GM23338 (cell line): Measurements from ENCODE around the gene ZMAT3. TPM values are rescaled to one million over a fixed set of nuclear protein-coding genes. Genes with fewer than 3 reads are reported as not detected.

Source experiments
- ATAC-seq: fragments of 200-7000 bp; cut with Tn5 transposase; 3 replicates; pipeline ENCODE4 v1.9.1; 2020
- DNase-seq: peaks from one replicate; pipeline ENCODE4 v3.0.0-alpha.2; 2015; ENCODE audit warnings: low spot score
- H2AFZ ChIP-seq: fragments of 200-600 bp; sonication (generic); 2 replicates; pipeline ENCODE4 v1.8.0; 2016; ENCODE audit warnings: antibody characterized with exemption, mild to moderate bottlenecking, moderate library complexity
- H3F3A ChIP-seq: fragments of 200-600 bp; sonication (generic); replicated peaks from 2 replicates; pipeline ENCODE4 v1.8.0; 2017; ENCODE audit warnings: antibody characterized with exemption, mixed run types, low read depth
- H3K27ac ChIP-seq: fragments of 200-600 bp; sonication (generic); 2 replicates; pipeline ENCODE4 v1.6.1; 2016; ENCODE audit warnings: low read depth
- H3K27me3 ChIP-seq: fragments of 200-600 bp; sonication (generic); 2 replicates; pipeline ENCODE4 v1.8.0; 2016; ENCODE audit warnings: mild to moderate bottlenecking, mixed run types, moderate library complexity; ENCODE audit not compliant: insufficient read depth
- H3K36me3 ChIP-seq: fragments of 200-600 bp; sonication (generic); 2 replicates; pipeline ENCODE4 v1.8.0; 2016; ENCODE audit warnings: mild to moderate bottlenecking; ENCODE audit not compliant: insufficient read depth
- H3K4me1 ChIP-seq: fragments of 200-600 bp; sonication (generic); 2 replicates; pipeline ENCODE4 v1.8.0; 2016; ENCODE audit warnings: mild to moderate bottlenecking, moderate library complexity; ENCODE audit not compliant: insufficient read depth
- H3K4me2 ChIP-seq: fragments of 200-600 bp; sonication (generic); 2 replicates; pipeline ENCODE4 v1.7.1; 2017; ENCODE audit warnings: mixed run types
- H3K4me3 ChIP-seq: fragments of 200-600 bp; sonication (generic); 2 replicates; pipeline ENCODE4 v1.6.1; 2016; ENCODE audit warnings: mixed run types
- H3K79me2 ChIP-seq: fragments of 200-600 bp; sonication (generic); replicated peaks from 2 replicates; pipeline ENCODE4 v1.8.0; 2017; ENCODE audit warnings: mild to moderate bottlenecking; ENCODE audit not compliant: insufficient read depth
- H3K9me2 ChIP-seq: fragments of 200-600 bp; sonication (generic); 2 replicates; pipeline ENCODE4 v1.8.0; 2017; ENCODE audit not compliant: insufficient read depth
- H4K20me1 ChIP-seq: fragments of 200-600 bp; sonication (generic); replicated peaks from 2 replicates; pipeline ENCODE4 v1.8.0; 2017; ENCODE audit warnings: mild to moderate bottlenecking; ENCODE audit not compliant: insufficient read depth
- H3K27ac Mint-ChIP-seq: 2 replicates; pipeline ENCODE4 v1.8.0; 2020; ENCODE audit warnings: inconsistent platforms, mild to moderate bottlenecking, moderate library complexity, mixed read lengths
- H3K27me3 Mint-ChIP-seq: 3 replicates; pipeline ENCODE4 v1.8.0; 2022; ENCODE audit warnings: low read depth, mild to moderate bottlenecking, moderate library complexity, mixed read lengths, inconsistent platforms; ENCODE audit not compliant: insufficient read depth, poor library complexity
- H3K36me3 Mint-ChIP-seq: 3 replicates; pipeline ENCODE4 v1.8.0; 2021; ENCODE audit warnings: low read depth, mild to moderate bottlenecking, inconsistent platforms, moderate library complexity, mixed read lengths
- H3K4me1 Mint-ChIP-seq: 3 replicates; pipeline ENCODE4 v1.8.0; 2020; ENCODE audit warnings: mild to moderate bottlenecking, inconsistent platforms, mixed read lengths
- H3K4me3 Mint-ChIP-seq: 3 replicates; pipeline ENCODE4 v1.8.0; 2021; ENCODE audit warnings: moderate library complexity, mild to moderate bottlenecking, inconsistent platforms, mixed read lengths
- H3K9me3 Mint-ChIP-seq: 3 replicates; pipeline ENCODE4 v1.8.0; 2020; ENCODE audit warnings: moderate library complexity, mild to moderate bottlenecking, inconsistent platforms, mixed read lengths
- CREB1 ChIP-seq: fragments of 250-450 bp; sonication (Bioruptor Pico); IDR thresholded peaks from 2 replicates; pipeline ENCODE4 v1.5.0; 2020; ENCODE audit warnings: low read depth, mild to moderate bottlenecking, moderate library complexity
- EZH2 ChIP-seq: fragments of 200-600 bp; sonication (generic); IDR thresholded peaks from one replicate; pipeline ENCODE4 v1.8.0; 2017; ENCODE audit warnings: antibody characterized with exemption, mild to moderate bottlenecking, low read depth; ENCODE audit not compliant: unreplicated experiment
- EZH2phosphoT487 ChIP-seq: fragments of 200-600 bp; sonication (generic); IDR thresholded peaks from one replicate; pipeline ENCODE4 v1.8.1; 2018; ENCODE audit warnings: antibody characterized with exemption; ENCODE audit not compliant: unreplicated experiment
- JUNB ChIP-seq: IDR thresholded peaks from one replicate; pipeline ENCODE4 v1.6.1; 2016; ENCODE audit warnings: antibody characterized with exemption; ENCODE audit not compliant: unreplicated experiment
- NANOG ChIP-seq: IDR thresholded peaks from 2 replicates; pipeline ENCODE4 v1.6.1; 2016; ENCODE audit warnings: antibody characterized with exemption, borderline replicate concordance
- POLR2AphosphoS5 ChIP-seq: IDR thresholded peaks from 2 replicates; pipeline ENCODE4 v1.6.1; 2016; ENCODE audit warnings: antibody characterized with exemption, low read depth
- ZNF114 ChIP-seq: fragments of 250-450 bp; sonication (Bioruptor Pico); IDR thresholded peaks from 2 replicates; pipeline ENCODE4 v1.5.0; 2020; ENCODE audit warnings: mild to moderate bottlenecking, moderate library complexity
- polyA plus RNA-seq: library from polyadenylated mRNA; unstranded; fragments of >200 nt; fragmentation: Nextera tagmentation; extraction: Ambion mirVana; gene quantifications from 2 replicates; pipeline ENCODE4 v1.2.1, GENCODE V29; 2016
- total RNA-seq: library from RNA; depleted of rRNA; stranded (reverse); fragments of >200 nt; shearing (Covaris generic); gene quantifications from 2 replicates; pipeline ENCODE4 v1.2.3, GENCODE V29; 2014
- TF ChIP-seq, protein P1 (sequence below): fragments of 250-450 bp; sonication (Bioruptor Pico); IDR thresholded peaks from 2 replicates; pipeline ENCODE4 v1.5.0; 2020; ENCODE audit warnings: mild to moderate bottlenecking, moderate library complexity
- TF ChIP-seq, protein P2 (sequence below): IDR thresholded peaks from 2 replicates; pipeline ENCODE4 v1.6.1; 2016; ENCODE audit warnings: antibody characterized with exemption

The ZMAT3 gene
- total and polyA plus RNA-seq, 2 experiments from 2014 or later: 10.0 to 17.3 TPM

DNA sequence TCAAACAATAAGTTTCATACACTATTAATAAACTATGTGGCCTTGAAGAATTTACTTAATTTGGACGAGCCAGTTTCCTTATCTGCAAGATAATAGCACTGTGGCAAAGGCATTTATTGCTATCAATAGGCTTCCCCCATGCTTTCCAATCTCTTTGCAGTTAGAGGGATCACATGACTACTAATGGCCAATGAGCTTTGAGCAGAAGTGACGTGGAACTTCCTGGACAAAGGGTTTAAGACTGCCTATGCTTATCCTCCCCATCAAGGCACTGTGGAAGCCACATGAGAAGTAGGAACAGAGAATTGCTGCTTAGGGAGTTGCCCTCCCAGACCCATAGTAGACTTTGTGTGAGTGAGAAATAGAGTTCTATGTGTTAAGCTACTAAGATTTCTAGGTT, 16.7 kb upstream of the ZMAT3 start (continued):
- TF ChIP-seq, protein P1, sequence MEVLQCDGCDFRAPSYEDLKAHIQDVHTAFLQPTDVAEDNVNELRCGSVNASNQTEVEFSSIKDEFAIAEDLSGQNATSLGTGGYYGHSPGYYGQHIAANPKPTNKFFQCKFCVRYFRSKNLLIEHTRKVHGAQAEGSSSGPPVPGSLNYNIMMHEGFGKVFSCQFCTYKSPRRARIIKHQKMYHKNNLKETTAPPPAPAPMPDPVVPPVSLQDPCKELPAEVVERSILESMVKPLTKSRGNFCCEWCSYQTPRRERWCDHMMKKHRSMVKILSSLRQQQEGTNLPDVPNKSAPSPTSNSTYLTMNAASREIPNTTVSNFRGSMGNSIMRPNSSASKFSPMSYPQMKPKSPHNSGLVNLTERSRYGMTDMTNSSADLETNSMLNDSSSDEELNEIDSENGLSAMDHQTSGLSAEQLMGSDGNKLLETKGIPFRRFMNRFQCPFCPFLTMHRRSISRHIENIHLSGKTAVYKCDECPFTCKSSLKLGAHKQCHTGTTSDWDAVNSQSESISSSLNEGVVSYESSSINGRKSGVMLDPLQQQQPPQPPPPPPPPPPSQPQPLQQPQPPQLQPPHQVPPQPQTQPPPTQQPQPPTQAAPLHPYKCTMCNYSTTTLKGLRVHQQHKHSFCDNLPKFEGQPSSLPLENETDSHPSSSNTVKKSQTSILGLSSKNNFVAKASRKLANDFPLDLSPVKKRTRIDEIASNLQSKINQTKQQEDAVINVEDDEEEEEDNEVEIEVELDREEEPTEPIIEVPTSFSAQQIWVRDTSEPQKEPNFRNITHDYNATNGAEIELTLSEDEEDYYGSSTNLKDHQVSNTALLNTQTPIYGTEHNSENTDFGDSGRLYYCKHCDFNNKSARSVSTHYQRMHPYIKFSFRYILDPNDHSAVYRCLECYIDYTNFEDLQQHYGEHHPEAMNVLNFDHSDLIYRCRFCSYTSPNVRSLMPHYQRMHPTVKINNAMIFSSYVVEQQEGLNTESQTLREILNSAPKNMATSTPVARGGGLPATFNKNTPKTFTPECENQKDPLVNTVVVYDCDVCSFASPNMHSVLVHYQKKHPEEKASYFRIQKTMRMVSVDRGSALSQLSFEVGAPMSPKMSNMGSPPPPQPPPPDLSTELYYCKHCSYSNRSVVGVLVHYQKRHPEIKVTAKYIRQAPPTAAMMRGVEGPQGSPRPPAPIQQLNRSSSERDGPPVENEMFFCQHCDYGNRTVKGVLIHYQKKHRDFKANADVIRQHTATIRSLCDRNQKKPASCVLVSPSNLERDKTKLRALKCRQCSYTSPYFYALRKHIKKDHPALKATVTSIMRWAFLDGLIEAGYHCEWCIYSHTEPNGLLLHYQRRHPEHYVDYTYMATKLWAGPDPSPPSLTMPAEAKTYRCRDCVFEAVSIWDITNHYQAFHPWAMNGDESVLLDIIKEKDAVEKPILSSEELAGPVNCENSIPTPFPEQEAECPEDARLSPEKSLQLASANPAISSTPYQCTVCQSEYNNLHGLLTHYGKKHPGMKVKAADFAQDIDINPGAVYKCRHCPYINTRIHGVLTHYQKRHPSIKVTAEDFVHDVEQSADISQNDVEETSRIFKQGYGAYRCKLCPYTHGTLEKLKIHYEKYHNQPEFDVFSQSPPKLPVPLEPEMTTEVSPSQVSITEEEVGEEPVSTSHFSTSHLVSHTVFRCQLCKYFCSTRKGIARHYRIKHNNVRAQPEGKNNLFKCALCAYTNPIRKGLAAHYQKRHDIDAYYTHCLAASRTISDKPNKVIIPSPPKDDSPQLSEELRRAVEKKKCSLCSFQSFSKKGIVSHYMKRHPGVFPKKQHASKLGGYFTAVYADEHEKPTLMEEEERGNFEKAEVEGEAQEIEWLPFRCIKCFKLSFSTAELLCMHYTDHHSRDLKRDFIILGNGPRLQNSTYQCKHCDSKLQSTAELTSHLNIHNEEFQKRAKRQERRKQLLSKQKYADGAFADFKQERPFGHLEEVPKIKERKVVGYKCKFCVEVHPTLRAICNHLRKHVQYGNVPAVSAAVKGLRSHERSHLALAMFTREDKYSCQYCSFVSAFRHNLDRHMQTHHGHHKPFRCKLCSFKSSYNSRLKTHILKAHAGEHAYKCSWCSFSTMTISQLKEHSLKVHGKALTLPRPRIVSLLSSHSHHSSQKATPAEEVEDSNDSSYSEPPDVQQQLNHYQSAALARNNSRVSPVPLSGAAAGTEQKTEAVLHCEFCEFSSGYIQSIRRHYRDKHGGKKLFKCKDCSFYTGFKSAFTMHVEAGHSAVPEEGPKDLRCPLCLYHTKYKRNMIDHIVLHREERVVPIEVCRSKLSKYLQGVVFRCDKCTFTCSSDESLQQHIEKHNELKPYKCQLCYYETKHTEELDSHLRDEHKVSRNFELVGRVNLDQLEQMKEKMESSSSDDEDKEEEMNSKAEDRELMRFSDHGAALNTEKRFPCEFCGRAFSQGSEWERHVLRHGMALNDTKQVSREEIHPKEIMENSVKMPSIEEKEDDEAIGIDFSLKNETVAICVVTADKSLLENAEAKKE: no peak
- TF ChIP-seq EZH2phosphoT487 (no peak), ZNF114 (no peak), CREB1 (CRISPR knock-in tag) (no peak), JUNB (no peak)

DNA sequence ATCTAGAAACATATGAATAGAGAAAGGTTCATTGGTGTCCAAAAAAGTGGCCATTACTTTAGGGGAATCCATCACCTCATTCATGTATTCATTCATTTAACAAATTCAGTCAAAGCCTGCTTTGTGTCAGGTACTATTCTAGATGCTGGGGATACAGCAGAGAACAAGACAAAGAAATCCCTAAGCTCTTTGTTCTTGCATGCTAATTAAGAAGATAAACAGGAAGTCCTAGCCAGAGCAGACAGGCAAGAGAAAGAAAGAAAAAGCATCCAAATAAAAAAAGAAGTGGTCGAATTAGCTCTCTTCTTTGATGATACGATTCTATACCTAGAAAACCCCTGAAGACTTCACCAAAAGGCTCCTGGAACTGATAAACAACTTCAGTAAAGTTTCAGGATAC, 12.4 kb upstream of the ZMAT3 start:
- H3K27ac Mint-ChIP-seq: peak overlapping the region; percentile 9
- TF ChIP-seq, protein P2, sequence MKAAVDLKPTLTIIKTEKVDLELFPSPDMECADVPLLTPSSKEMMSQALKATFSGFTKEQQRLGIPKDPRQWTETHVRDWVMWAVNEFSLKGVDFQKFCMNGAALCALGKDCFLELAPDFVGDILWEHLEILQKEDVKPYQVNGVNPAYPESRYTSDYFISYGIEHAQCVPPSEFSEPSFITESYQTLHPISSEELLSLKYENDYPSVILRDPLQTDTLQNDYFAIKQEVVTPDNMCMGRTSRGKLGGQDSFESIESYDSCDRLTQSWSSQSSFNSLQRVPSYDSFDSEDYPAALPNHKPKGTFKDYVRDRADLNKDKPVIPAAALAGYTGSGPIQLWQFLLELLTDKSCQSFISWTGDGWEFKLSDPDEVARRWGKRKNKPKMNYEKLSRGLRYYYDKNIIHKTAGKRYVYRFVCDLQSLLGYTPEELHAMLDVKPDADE: no peak
- TF ChIP-seq JUNB: no peak
- no peak for TF ChIP-seq EZH2
- no peak for TF ChIP-seq ZNF114
- no peak for TF ChIP-seq CREB1 (CRISPR knock-in tag)
- TF ChIP-seq, protein P1: no peak
- TF ChIP-seq NANOG: no peak
- TF ChIP-seq POLR2AphosphoS5: no peak
- TF ChIP-seq EZH2phosphoT487: no peak

More for the DNA sequence above, 12.4 kb upstream of the ZMAT3 start:
- Histone ChIP-seq H3F3A (no peaks in the 10 kb centered on the region), H3K27me3 (no peaks in the 10 kb centered on the region), H3K4me1 (peaks cover 30% of the 10 kb centered on the region), H3K79me2 (no peaks in the 10 kb centered on the region), H3K36me3 (no peaks in the 10 kb centered on the region), H4K20me1 (no peaks in the 10 kb centered on the region), H3K4me2 (peak overlapping the region; percentile 12; the same call in 1 of the 2 replicates), H2AFZ (no peak overlapping the region), H3K9me2 (no peaks in the 10 kb centered on the region), H3K27ac (peak overlapping the region; percentile 3; the same call in 1 of the 2 replicates), H3K4me3 (no peak overlapping the region)
- ATAC-seq (peak; percentile 93), DNase-seq (peak; percentile 65)
- no peaks in the 10 kb centered on the region for H3K36me3 Mint-ChIP-seq
- H3K4me3 Mint-ChIP-seq: no peak overlapping the region
- H3K9me3 Mint-ChIP-seq: no peaks in the 10 kb centered on the region
- H3K4me1 Mint-ChIP-seq: peaks cover 34% of the 10 kb centered on the region
- H3K27me3 Mint-ChIP-seq: peaks cover 2% of the 10 kb centered on the region
